CD4-positive, alpha-beta T cell (primary cell): ENCODE results near the gene COL25A1. TPM values are rescaled to one million over a fixed set of nuclear protein-coding genes. Genes with fewer than 3 reads are reported as not detected.

Source experiments
- ATAC-seq: fragments of 200-7000 bp; cut with Tn5 transposase; one replicate; pipeline ENCODE4 v1.10.0; 2022; ENCODE audit warnings: mild to moderate bottlenecking; ENCODE audit not compliant: poor library complexity
- CTCF ChIA-PET: fragments of 350-600 bp; sonication (Branson Sonifier 250); formaldehyde crosslinking; loops from one replicate; lab custom pipeline; 2021; ENCODE audit warnings: antibody characterized with exemption, inconsistent platforms; lab: Charles Lee
- POLR2A ChIA-PET: fragments of 350-600 bp; sonication (Branson Sonifier 250); formaldehyde crosslinking; loops from one replicate; lab custom pipeline; 2021; ENCODE audit warnings: antibody characterized with exemption, inconsistent platforms; lab: Charles Lee
- DNase-seq, 14 experiments: peaks; one replicate each; pipeline ENCODE4 v3.0.0-alpha.2; 2013 to 2020; ENCODE audit warnings: mixed read lengths in 2 of 14
- H3K27ac ChIP-seq, 2 donors: one replicate each; pipeline versions ENCODE4 v1.5.1 to v1.7.0; 2013; ENCODE audit warnings: low read length in 2 of 2, low read depth in 1 of 2, mild to moderate bottlenecking in 1 of 2
- H3K27me3 ChIP-seq, 2 experiments: 1 replicate in 1 of 2; 2 replicates in 1 of 2; pipeline versions ENCODE4 v1.6.1 to v1.7.0; 2013; ENCODE audit warnings: low read length in 2 of 2, control low read depth in 1 of 2, mild to moderate bottlenecking in 1 of 2, moderate library complexity in 1 of 2; ENCODE audit not compliant: insufficient read depth in 2 of 2, control insufficient read depth in 1 of 2
- H3K36me3 ChIP-seq: one replicate; pipeline ENCODE4 v1.6.1; 2013; ENCODE audit warnings: low read length, control low read depth; ENCODE audit not compliant: insufficient read depth
- H3K4me1 ChIP-seq: one replicate; pipeline ENCODE4 v1.6.1; 2013; ENCODE audit warnings: low read length, control low read depth; ENCODE audit not compliant: insufficient read depth
- H3K4me3 ChIP-seq: one replicate; pipeline ENCODE4 v1.5.1; 2013; ENCODE audit warnings: mild to moderate bottlenecking, low read length, moderate library complexity
- H3K9me3 ChIP-seq, 2 experiments: 1 replicate in 1 of 2; 2 replicates in 1 of 2; pipeline versions ENCODE4 v1.6.1 to v1.7.0; 2013; ENCODE audit warnings: low read length in 2 of 2, mild to moderate bottlenecking in 2 of 2, control low read depth in 1 of 2, moderate library complexity in 1 of 2; ENCODE audit not compliant: control insufficient read depth in 1 of 2, insufficient read depth in 1 of 2
- H3K27ac Mint-ChIP-seq: one replicate; pipeline ENCODE4 v1.8.0; 2020; ENCODE audit warnings: mixed read lengths
- H3K27me3 Mint-ChIP-seq: one replicate; pipeline ENCODE4 v1.8.0; 2021; ENCODE audit warnings: mixed read lengths
- H3K36me3 Mint-ChIP-seq: one replicate; pipeline ENCODE4 v1.8.0; 2021; ENCODE audit warnings: low read depth, mixed read lengths
- H3K4me1 Mint-ChIP-seq: one replicate; pipeline ENCODE4 v1.8.0; 2021; ENCODE audit warnings: low read depth, mixed read lengths
- H3K4me3 Mint-ChIP-seq: one replicate; pipeline ENCODE4 v1.8.0; 2020; ENCODE audit warnings: mild to moderate bottlenecking, mixed read lengths
- H3K9me3 Mint-ChIP-seq: one replicate; pipeline ENCODE4 v1.8.0; 2020; ENCODE audit warnings: mixed read lengths
- intact Hi-C, 2 experiments: fragments of 100-400 bp; cut with DNase I in 1 of 2; cut with micrococcal nuclease in 1 of 2; formaldehyde crosslinking; loops; one replicate each; pipeline versions ENCODE4 v1.15.1 to v1.9.0; 2023 to 2025; cut with DNase I, micrococcal nuclease
- total RNA-seq, 174 experiments: library from RNA in 2 of 174; stranded (reverse) in 2 of 174; gene quantifications; one replicate each; pipeline ENCODE4 v1.2.3 and lab custom pipeline; 2021 to 2026
- TF ChIP-seq, protein P1 (sequence below): fragments of 200-600 bp; IDR thresholded peaks from one replicate; pipeline ENCODE4 v1.8.0; 2022; ENCODE audit warnings: antibody characterized with exemption, mild to moderate bottlenecking

COL25A1 gene
- total RNA-seq, 2 experiments from 2014 or later = 0.42 TPM; not detected in 1

DNA sequence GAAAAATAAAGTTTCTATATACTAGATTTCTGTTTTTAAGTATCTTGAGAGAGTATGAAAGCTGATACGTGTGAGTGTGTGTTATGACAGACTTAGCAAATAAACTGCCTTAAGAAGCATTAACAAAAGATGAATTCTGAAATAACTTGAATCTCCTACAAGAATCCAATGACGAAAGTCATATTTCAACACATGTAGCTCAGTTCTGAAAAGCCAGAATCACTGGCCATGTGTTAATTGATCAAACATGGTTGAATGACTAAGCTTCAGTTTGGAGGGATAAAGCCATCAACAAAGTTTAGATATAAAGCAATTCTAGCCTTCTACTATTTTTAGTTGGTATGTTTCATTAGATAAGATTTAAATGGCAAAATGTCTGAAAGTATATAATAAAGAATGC, 451.1 kb downstream of the COL25A1 start:
- no peaks in the 10 kb centered on the region for H3K27me3 Mint-ChIP-seq
- H3K4me1 Mint-ChIP-seq = peaks cover 33% of the 10 kb centered on the region
- H3K4me3 ChIP-seq = no peak overlapping the region
- ATAC-seq (no peak), DNase-seq (no peak)
- no peak overlapping the region for H3K27ac Mint-ChIP-seq
- TF ChIP-seq, protein P1, sequence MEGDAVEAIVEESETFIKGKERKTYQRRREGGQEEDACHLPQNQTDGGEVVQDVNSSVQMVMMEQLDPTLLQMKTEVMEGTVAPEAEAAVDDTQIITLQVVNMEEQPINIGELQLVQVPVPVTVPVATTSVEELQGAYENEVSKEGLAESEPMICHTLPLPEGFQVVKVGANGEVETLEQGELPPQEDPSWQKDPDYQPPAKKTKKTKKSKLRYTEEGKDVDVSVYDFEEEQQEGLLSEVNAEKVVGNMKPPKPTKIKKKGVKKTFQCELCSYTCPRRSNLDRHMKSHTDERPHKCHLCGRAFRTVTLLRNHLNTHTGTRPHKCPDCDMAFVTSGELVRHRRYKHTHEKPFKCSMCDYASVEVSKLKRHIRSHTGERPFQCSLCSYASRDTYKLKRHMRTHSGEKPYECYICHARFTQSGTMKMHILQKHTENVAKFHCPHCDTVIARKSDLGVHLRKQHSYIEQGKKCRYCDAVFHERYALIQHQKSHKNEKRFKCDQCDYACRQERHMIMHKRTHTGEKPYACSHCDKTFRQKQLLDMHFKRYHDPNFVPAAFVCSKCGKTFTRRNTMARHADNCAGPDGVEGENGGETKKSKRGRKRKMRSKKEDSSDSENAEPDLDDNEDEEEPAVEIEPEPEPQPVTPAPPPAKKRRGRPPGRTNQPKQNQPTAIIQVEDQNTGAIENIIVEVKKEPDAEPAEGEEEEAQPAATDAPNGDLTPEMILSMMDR = no peak
- no peaks in the 10 kb centered on the region for H3K4me1 ChIP-seq
- H3K9me3 ChIP-seq = no peaks in the 10 kb centered on the region
- H3K36me3 ChIP-seq = no peaks in the 10 kb centered on the region
- no peaks in the 10 kb centered on the region for H3K36me3 Mint-ChIP-seq
- H3K4me3 Mint-ChIP-seq = no peak overlapping the region
- intact Hi-C loops = no loop called here
- H3K9me3 Mint-ChIP-seq = no peaks in the 10 kb centered on the region
- ChIA-PET CTCF (interaction anchor here (0.7 kb wide), 1 partner anchor 92 kb away, joined by 3 read pairs; no protein-coding TSS in a partner anchor), POLR2A (no interaction called here)
- H3K27ac ChIP-seq = no peak overlapping the region
- no peaks in the 10 kb centered on the region for H3K27me3 ChIP-seq

DNA sequence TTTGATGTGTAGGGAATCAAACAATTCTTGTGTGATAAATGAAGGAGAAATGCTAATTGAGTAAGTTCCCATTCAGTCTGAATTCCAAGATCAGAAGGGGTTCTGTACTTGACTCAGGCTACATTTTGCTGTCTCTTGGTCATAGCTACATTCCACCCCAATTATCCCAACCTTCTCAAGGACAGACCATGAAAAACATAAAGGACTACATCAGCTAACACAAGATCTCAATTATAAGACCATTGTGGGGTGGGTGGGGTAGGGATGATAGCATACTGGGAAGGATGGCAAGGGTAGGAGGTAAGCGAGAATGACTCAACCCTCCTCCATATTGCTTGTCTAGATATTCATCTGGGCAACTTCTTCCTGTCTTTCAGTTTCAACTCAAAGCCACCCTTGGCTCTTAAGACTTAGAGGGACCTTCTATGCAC, 452.2 kb downstream of the COL25A1 start:
- Histone ChIP-seq H3K9me3 (no peaks in the 10 kb centered on the region), H3K27ac (no peak overlapping the region), H3K27me3 (no peaks in the 10 kb centered on the region), H3K36me3 (no peaks in the 10 kb centered on the region), H3K4me1 (no peaks in the 10 kb centered on the region), H3K4me3 (no peak overlapping the region)
- no peaks in the 10 kb centered on the region for H3K9me3 Mint-ChIP-seq
- ATAC-seq (no peak), DNase-seq (no peak)
- H3K27ac Mint-ChIP-seq = no peak overlapping the region
- intact Hi-C loops = no loop called here
- H3K4me1 Mint-ChIP-seq = peaks cover 33% of the 10 kb centered on the region
- H3K36me3 Mint-ChIP-seq = no peaks in the 10 kb centered on the region
- no peaks in the 10 kb centered on the region for H3K27me3 Mint-ChIP-seq
- TF ChIP-seq, protein P1 = no peak
- ChIA-PET POLR2A (no interaction called here), CTCF (no interaction called here)
- H3K4me3 Mint-ChIP-seq = no peak overlapping the region

DNA sequence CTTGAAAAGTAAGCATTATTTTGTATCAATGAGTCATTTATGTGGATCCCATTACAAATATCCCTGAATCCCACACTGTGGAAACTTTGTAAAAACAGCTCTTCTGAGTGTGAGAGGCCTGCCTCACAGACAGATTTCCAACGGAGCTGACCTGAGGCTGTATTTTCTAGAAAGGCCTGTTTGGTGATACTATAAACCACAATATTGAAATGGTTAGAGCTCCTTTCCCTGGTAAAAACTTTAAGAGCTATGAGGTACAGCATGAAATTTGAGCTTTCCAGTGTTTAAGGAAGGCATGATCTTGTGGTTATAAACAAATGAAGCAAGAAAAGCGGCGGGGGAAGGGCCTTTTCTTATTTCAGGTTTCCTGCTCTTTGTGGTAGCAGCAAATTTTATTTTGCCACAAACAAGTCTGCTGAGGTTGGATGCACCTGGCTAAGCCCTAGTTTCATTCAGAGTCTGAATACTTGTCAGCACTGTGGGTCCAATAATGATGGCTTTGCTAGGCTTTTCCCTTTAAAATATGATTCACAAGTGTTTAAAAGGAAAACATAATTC, 452.8 kb downstream of the COL25A1 start:
- H3K9me3 Mint-ChIP-seq = no peaks in the 10 kb centered on the region
- Histone ChIP-seq H3K27me3 (no peaks in the 10 kb centered on the region), H3K27ac (no peak overlapping the region), H3K36me3 (no peaks in the 10 kb centered on the region), H3K4me1 (no peaks in the 10 kb centered on the region), H3K4me3 (no peak overlapping the region), H3K9me3 (no peaks in the 10 kb centered on the region)
- ATAC-seq (no peak), DNase-seq (peak in 5 of 14 experiments; percentile 6 to 40 (median 7))
- POLR2A ChIA-PET = no interaction called here
- no peaks in the 10 kb centered on the region for H3K27me3 Mint-ChIP-seq
- intact Hi-C loops = no loop called here
- H3K4me1 Mint-ChIP-seq = peaks cover 33% of the 10 kb centered on the region
- TF ChIP-seq, protein P1 = no peak
- H3K4me3 Mint-ChIP-seq = no peak overlapping the region
- no peak overlapping the region for H3K27ac Mint-ChIP-seq
- no peaks in the 10 kb centered on the region for H3K36me3 Mint-ChIP-seq
- CTCF ChIA-PET = no interaction called here
